Measurements from ENCODE around the gene PRF1.

GRCh38 chr10:70558871-70559810, 43.4 kb downstream of the PRF1 start:
- TF ChIP-seq POLR2A (IDR thresholded peaks at IDR 0.05; ENCODE audit: borderline replicate concordance, extremely low read depth, insufficient read depth, insufficient read length) (no peak), CTCF (IDR thresholded peaks at IDR 0.05 in 2 of 3, conservative IDR thresholded peaks at IDR 0.05 in 1 of 3; ENCODE audit: borderline replicate concordance in 1 of 3, insufficient read depth in 1 of 3, low read depth in 2 of 3, low read length in 2 of 3) (peak; percentile 51 to 90 (median 66)), ZNF274 (IDR thresholded peaks at IDR 0.05; ENCODE audit: low read depth, low read length) (no peak), EZH2 (IDR thresholded peaks at IDR 0.05) (no peak), MAX (IDR thresholded peaks at IDR 0.05) (no peak), REST (IDR thresholded peaks at IDR 0.05; ENCODE audit: low read depth) (no peak), ATF3 (IDR thresholded peaks at IDR 0.05) (no peak), RAD21 (IDR thresholded peaks at IDR 0.05; ENCODE audit: low read depth) (peak; percentile 73), SRF (IDR thresholded peaks at IDR 0.05; ENCODE audit: low read depth) (no peak)
